Esophagus squamous epithelium (tissue), 4 donors: Measurements from ENCODE around the gene SLC4A7.

ENCODE experiments used
- CTCF ChIP-seq, 6 experiments: fragments of 450-650 bp in 4 of 6; fragments of 200-600 bp in 2 of 6; sonication (generic) in 2 of 6; IDR thresholded peaks; one replicate each; pipeline ENCODE4 v1.5.1; 2016 to 2019; ENCODE audit warnings: antibody characterized with exemption in 6 of 6, mild to moderate bottlenecking in 4 of 6, moderate library complexity in 4 of 6
- POLR2A ChIP-seq, 4 donors: fragments of 450-650 bp; IDR thresholded peaks; one replicate each; pipeline ENCODE4 v1.6.1; 2017; ENCODE audit warnings: antibody characterized with exemption in 4 of 4, mild to moderate bottlenecking in 4 of 4, moderate library complexity in 3 of 4

GRCh38 chr3:27387625-27388024 is 96.6 kb downstream of the SLC4A7 start:
- no peak for TF ChIP-seq POLR2A (IDR thresholded peaks at IDR 0.05)
- no peak for TF ChIP-seq CTCF (IDR thresholded peaks at IDR 0.05)
